ENCODE measurements around the gene RTRAF.

RTRAF gene

GRCh38 chr14:51993285-51993920 is 4.1 kb downstream of the RTRAF start:
- no peak for DNase-seq (ENCODE audit: extremely low read depth, low read depth)
- TF ChIP-seq CTCF (IDR thresholded peaks at IDR 0.05; ENCODE audit: low read depth, low read length) = no peak

GRCh38 chr14:51996148-51996746 is 6.9 kb downstream of the RTRAF start:
- TF ChIP-seq CTCF (IDR thresholded peaks at IDR 0.05; ENCODE audit: low read depth, low read length) = peak; percentile 61
- peak; percentile 32 for DNase-seq (ENCODE audit: extremely low read depth, low read depth)

GRCh38 chr14:51998348-51998747 is 9.0 kb downstream of the RTRAF start:
- no peak for DNase-seq (ENCODE audit: extremely low read depth, low read depth)
- TF ChIP-seq CTCF (IDR thresholded peaks at IDR 0.05; ENCODE audit: low read depth, low read length) = no peak

- TF ChIP-seq CTCF (IDR thresholded peaks at IDR 0.05; ENCODE audit: low read depth, low read length) = no peak
- DNase-seq (ENCODE audit: extremely low read depth, low read depth) = no peak
Measured at GRCh38 chr14:51999084-51999483, 9.7 kb downstream of the RTRAF start.

GRCh38 chr14:52000019-52000582 is 10.8 kb downstream of the RTRAF start:
- DNase-seq (ENCODE audit: extremely low read depth, low read depth) = no peak
- no peak for TF ChIP-seq CTCF (IDR thresholded peaks at IDR 0.05; ENCODE audit: low read depth, low read length)

GRCh38 chr14:52000696-52001095 is 11.3 kb downstream of the RTRAF start:
- DNase-seq (ENCODE audit: extremely low read depth, low read depth) = no peak

More at GRCh38 chr14:52000696-52001095, 11.3 kb downstream of the RTRAF start:
- TF ChIP-seq CTCF (IDR thresholded peaks at IDR 0.05; ENCODE audit: low read depth, low read length) = no peak
